Fibroblast of villous mesenchyme (primary cell): Measurements from ENCODE around the gene KLK13. TPM values are rescaled to one million over a fixed set of nuclear protein-coding genes. Genes with fewer than 3 reads are reported as not detected.

Experiments used
- DNase-seq: peaks from one replicate; pipeline ENCODE4 v3.0.0-alpha.2; 2010; ENCODE audit warnings: low read depth
- H3K4me3 ChIP-seq: 2 replicates; pipeline ENCODE4 v1.5.1; 2011; ENCODE audit warnings: low read depth, mild to moderate bottlenecking, low read length
- total RNA-seq: library from RNA; depleted of rRNA; stranded (reverse); fragments of >200 nt; gene quantifications from 2 replicates; pipeline ENCODE4 v1.2.3, GENCODE V29; 2012
- TF ChIP-seq, protein P1 (sequence below): IDR thresholded peaks from 2 replicates; pipeline ENCODE4 v1.5.1; 2012; ENCODE audit warnings: low read depth, mild to moderate bottlenecking, low read length; ENCODE audit not compliant: insufficient read depth

The KLK13 gene
- total RNA-seq, 1 donor, result not detected

DNA sequence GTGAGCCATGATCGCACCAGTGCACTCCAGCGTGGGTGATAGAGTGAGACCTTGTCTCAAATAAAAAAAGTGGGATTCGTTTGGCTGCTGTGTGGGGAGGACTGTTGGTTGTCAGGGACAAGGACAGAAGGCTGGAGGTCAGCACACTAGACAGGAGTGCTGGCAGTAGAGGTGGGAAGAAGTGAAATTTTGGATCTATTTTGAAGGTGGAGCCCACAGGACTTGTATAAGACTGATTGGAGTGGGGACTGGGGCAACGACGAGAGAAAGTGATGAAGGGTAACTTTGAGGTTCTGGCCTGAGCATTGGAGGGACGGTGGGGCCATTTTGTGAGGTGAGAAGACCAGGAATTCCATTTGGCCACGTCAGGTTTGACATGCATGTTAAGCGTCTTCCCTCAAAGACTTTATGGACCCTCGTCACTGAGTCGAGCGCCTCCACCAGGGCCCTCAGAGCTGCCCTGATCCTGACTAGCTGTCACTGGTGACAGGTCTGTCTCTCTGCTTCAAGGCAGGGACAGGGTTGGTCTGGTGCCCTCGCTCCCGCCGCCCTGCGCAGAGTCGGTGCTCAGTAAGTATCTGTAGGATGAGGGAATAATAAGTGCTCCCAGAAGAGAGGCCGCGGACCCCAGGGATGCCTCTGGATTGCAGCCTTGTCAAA is 42.6 kb upstream of the KLK13 start:
- H3K4me3 ChIP-seq, result peak overlapping the region; percentile 71
- TF ChIP-seq, protein P1, sequence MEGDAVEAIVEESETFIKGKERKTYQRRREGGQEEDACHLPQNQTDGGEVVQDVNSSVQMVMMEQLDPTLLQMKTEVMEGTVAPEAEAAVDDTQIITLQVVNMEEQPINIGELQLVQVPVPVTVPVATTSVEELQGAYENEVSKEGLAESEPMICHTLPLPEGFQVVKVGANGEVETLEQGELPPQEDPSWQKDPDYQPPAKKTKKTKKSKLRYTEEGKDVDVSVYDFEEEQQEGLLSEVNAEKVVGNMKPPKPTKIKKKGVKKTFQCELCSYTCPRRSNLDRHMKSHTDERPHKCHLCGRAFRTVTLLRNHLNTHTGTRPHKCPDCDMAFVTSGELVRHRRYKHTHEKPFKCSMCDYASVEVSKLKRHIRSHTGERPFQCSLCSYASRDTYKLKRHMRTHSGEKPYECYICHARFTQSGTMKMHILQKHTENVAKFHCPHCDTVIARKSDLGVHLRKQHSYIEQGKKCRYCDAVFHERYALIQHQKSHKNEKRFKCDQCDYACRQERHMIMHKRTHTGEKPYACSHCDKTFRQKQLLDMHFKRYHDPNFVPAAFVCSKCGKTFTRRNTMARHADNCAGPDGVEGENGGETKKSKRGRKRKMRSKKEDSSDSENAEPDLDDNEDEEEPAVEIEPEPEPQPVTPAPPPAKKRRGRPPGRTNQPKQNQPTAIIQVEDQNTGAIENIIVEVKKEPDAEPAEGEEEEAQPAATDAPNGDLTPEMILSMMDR, result no peak
- DNase-seq, result no peak

DNA sequence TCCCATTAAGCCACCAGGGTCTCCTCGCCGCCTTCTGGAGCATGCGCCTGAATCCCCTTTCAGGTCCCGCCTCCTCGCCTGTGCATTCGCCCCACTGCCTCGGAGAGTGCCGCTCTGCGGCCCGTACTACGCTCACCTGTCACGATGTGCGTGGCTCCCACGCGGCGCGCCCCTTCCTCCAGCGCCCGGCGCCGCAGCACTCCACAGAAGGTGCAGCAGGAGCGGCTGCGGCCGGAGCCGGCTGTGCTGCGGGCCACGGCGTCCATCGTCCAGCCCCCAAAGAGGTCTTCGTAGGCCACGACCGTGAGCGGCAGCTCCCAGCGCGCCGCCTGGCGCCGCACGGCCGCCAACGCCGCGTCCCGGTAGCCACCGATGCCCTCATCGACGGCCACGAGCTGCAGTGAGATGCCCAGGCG is 39.0 kb upstream of the KLK13 start:
- TF ChIP-seq, protein P1, result no peak
- no peak for DNase-seq
- no peak overlapping the region for H3K4me3 ChIP-seq

DNA sequence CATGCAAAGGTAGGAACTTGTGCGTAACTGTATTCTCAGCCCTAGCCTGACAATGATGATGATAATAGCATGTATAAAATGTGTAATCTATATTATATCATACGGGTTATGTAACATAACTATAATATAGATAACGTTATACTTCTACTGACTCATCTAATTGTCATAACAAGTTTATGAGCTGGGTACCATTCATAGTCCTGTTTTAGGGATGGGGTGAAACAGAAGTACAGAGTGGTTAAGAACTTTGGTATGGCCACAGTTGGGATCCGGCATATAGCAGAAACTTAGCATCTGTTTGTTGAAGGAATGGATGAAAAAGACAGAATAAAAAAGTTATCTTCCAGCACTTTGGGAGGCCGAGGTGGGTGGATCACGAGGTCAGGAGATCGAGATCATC is 38.1 kb upstream of the KLK13 start:
- TF ChIP-seq, protein P1, result no peak
- no peak for DNase-seq
- no peak overlapping the region for H3K4me3 ChIP-seq

DNA sequence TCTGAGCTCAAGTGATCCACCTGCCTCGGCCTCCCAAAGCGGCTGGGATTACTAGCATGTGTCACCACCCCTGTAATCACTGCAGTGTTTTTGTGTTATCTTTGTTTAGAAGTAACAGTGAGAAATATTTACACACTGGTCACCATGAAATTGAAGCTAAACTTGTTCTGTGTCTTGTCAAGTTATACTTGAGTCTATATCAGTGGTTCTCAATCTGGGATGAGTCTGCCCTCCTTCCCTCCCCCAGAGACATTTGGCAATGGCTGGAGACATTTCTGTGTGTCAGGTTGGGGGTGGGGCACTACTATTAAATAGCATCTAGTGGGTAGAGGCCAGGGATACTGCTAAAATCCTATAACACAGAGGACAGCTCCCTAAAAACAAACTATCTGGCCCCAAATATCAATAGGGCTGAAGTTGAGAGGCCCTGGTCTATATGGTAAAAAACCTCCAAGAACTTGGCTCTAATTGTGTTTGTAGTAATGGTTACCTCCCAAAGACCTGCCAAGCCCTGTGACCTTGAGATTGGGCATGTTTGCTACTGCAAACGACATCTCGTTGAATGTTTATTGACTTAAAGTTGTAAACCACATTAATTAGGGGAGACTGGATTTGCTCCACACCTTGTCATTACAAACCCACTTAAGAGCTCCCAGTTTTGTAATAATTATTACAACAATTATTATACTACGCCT is 36.4 kb upstream of the KLK13 start:
- no peak overlapping the region for H3K4me3 ChIP-seq
- DNase-seq, result peak; percentile 76
- TF ChIP-seq, protein P1, result no peak

DNA sequence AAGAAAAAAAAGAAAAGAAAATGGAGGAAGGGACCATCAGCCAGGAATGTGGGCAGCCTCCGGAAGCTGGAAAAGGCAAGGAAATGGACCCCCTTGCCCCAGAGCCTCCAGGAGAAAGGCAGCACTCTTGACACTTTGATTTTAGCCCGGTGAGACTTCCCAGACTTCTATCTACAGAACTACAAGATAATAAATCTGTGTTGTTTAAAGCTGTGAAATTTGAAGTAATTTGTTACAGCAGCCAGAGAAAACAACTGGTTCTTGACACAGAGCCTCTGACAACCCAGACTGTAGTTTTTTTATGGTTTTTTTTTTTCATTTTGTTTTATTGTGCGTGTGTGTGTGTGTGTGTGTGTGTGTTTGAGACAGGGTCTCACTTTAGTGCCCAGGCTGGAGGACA is 35.7 kb upstream of the KLK13 start:
- H3K4me3 ChIP-seq, result no peak overlapping the region
- TF ChIP-seq, protein P1, result no peak
- DNase-seq, result no peak

DNA sequence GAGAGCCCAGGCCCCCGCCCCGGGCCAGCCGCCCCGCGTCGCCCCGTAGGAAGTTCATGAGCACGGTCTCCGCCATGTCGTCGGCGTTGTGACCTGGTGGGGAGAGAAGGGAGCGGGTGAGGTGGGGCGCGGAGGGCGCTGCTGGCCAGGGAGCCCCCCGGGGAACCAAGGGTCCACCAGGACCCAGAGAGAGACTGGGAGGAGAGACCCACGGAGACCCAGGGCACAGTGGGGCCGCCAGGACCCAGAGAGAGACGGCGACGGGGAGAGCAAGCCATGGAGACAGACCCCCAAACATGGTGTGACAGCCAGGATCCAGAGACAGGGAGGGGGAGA is 34.1 kb upstream of the KLK13 start:
- no peak overlapping the region for H3K4me3 ChIP-seq
- DNase-seq, result no peak
- TF ChIP-seq, protein P1, result no peak
